ENCODE results near the gene PPTC7. TPM values are rescaled to one million over a fixed set of nuclear protein-coding genes. Genes with fewer than 3 reads are reported as not detected.
"Not testable (repeated sequence)": the region's sequence is repeated elsewhere in the genome, so short reads cannot be mapped to it uniquely, and the experiment has no call there.

The PPTC7 gene
- polyA plus RNA-seq, 3 donors: 21.2 to 23.2 (median 22.1) TPM

GRCh38 chr12:110537605-110538409 is 45.3 kb downstream of the PPTC7 start:
- no peak for DNase-seq (ENCODE audit: low read depth in 3 of 3, low spot score in 2 of 3)

- no peak for DNase-seq (ENCODE audit: low read depth in 3 of 3, low spot score in 2 of 3)
Measured at GRCh38 chr12:110536834-110537604, 46.1 kb downstream of the PPTC7 start.

GRCh38 chr12:110534811-110535210 is 48.3 kb downstream of the PPTC7 start:
- DNase-seq (ENCODE audit: low read depth in 3 of 3, low spot score in 2 of 3): no peak

- no peak for DNase-seq (ENCODE audit: low read depth in 3 of 3, low spot score in 2 of 3)
Measured at GRCh38 chr12:110533607-110534006, 49.5 kb downstream of the PPTC7 start.

DNA sequence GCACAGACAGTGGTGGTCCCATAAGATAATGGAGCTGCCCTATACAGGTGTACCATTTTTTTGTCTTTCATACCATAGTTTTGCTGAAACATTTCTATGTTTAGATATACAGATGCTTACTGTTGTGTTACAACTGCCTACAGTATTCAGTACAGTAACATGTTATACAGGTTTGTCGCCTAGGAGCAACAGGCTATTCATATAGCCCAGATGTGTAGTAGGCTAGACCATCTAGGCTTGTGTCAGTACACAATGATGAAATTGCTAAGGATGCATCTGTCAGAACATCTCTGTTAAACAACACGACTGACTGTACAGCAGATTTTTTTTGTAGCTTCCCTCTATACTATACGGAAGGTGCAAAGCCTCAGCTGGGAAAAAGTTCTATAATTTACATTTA is 50.5 kb downstream of the PPTC7 start:
- DNase-seq (ENCODE audit: low read depth in 3 of 3, low spot score in 2 of 3): no peak

DNA sequence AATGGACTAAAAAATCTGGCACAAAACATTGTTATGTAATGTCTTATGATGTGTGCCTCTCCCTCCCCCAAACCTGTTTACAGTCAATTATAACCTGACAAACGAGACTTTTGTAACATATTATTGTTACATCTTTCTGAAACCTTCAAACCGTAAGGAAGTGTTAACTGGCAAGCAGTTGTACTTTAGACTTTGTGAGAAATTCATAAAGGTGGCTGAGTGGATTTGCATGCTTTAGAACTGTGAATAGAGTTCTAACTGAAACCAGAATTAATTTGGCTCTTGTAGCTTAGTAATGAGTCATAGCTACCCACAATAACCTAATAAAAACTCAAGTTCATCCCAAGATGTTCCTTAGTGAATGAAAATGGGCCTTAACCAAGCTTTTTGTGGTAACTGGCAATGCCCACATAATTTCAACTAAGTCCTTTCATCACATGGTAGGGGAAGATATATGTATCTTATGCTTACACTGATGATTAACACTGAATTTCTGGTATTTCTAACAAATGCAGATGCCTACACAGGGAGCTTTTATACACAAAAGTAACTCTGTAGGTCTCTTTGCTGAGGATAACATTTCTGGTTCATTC is 51.3 kb downstream of the PPTC7 start:
- DNase-seq (ENCODE audit: low read depth in 3 of 3, low spot score in 2 of 3): no peak

GRCh38 chr12:110530511-110530910 is 52.6 kb downstream of the PPTC7 start:
- DNase-seq (ENCODE audit: low read depth in 3 of 3, low spot score in 2 of 3): no peak

GRCh38 chr12:110528277-110528839 is 54.8 kb downstream of the PPTC7 start:
- DNase-seq (ENCODE audit: low read depth in 3 of 3, low spot score in 2 of 3): no peak

DNA sequence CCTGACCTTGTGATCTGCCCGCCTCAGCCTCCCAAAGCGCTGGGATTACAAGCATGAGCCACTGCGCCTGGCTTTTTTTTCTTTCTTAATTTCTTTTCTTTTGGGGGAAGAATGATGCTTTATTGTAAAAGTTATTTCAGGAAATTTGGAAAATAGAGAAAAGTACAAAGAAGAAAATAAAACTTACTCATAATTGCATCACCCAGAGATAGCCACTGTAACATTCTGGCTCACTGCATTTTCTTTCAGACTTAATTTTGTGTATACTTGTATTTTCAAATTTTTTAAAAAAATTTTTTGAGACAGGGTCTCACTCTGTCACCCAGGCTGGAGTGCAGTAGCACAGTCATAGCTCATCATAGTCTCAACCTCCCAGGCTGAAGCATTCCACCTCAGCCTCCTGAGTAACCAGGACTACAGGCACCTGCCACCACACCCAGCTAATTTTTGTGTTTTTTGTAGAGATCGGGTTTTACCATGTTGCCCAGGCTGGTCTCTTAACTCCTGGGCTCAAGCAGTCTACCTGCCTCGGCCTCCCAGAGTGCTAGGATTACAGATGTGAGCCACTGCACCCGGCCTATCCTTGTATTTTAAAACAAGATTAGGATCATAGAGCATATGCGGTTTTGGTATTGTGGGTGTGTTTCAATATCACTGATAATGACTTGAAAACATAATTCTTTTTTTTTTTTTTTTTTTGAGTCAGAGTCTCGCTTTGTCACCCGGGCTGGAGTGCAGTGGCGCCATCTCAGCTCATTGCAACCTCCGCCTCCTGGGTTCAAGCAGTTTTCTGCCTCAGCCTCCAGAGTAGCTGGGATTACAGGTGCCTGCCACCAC is 62.0 kb downstream of the PPTC7 start:
- not testable (repeated sequence) for DNase-seq (ENCODE audit: low read depth in 3 of 3, low spot score in 2 of 3)

GRCh38 chr12:110518014-110518413 is 65.1 kb downstream of the PPTC7 start:
- DNase-seq (ENCODE audit: low read depth in 3 of 3, low spot score in 2 of 3): not testable (repeated sequence)

DNA sequence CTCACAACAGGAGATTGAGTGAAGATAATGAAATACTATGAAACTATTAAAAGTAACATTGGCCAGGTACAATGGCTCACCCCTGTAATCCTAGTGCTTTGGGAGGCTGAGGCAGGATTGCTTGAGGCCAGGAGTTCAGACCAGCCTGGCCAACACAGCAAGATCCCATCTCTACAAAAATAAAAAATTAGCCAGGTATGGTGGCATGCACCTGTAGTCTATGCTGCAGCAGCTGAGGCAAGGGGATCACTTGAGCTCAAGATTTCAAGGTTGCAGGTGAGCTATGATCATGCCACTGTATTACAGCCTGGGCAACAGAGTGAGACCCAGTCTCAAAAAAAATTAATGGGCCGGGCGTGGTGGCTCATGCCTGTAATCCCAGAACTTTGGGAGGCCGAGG is 66.1 kb downstream of the PPTC7 start:
- DNase-seq (ENCODE audit: low read depth in 3 of 3, low spot score in 2 of 3): no peak

DNA sequence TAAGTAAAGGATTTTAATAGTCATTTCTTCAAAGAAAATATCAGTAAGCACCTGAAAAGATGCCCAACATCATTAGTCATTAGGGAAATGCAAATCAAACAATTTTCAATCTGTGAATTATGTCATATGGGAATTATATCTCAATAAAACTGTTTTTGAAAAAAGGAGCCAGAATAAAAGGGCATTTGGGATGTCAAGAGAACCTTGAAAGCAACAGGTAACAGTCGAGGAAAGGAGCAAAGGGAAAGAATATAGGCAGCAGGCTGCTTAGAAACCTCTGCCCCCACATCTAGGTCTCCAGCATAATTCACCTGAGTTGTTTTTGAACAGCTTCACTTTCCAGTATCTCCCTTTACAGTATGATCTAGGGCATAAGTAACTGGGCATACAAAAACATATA is 68.8 kb downstream of the PPTC7 start:
- DNase-seq (ENCODE audit: low read depth in 3 of 3, low spot score in 2 of 3): no peak

DNA sequence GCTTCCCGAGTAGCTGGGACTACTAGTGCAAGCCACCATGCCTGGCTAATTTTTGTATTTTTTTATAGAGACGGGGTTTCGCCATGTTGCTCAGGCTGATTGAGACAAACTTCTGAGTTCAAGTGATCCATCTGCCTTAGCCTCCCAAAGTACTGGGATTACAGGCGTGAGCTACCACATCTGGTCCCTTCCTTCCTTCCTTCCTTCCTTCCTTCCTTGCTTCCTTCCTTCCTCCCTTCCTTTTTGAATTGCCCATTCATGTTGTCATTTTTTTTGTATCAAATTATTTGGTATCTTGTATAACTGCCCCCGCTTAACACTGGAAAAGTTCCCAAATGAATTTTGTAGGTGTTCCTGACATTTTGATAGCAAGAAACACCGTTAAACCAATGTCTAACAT is 69.3 kb downstream of the PPTC7 start:
- no peak for DNase-seq (ENCODE audit: low read depth in 3 of 3, low spot score in 2 of 3)

DNA sequence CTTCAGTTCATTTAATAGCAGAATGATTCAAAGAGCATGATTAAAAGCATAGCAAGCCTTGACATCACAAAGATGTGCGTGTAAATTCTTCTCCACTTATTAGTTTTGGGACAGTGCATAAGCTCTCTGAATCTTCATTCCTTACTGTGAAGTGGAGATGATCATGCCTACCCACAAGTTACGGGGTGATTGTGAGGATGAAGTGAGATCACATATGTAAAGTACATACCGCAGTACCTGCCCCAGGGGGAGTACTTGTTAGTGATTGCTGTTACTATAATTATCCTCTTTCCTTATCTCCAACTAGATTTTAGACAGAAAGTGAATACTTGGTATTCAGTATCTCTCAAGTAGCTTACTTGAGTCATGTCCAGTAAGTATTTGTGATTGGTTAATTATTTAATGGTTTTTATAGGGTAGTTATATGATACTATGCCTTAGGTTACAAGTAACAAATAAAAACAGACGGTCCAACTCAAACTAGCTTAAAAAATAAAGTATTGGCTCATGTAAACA is 75.0 kb downstream of the PPTC7 start:
- DNase-seq (ENCODE audit: low read depth in 3 of 3, low spot score in 2 of 3): no peak

- DNase-seq (ENCODE audit: low read depth in 3 of 3, low spot score in 2 of 3): no peak
Measured at GRCh38 chr12:110505332-110505731, 77.8 kb downstream of the PPTC7 start.

GRCh38 chr12:110503432-110503831 is 79.7 kb downstream of the PPTC7 start:
- DNase-seq (ENCODE audit: low read depth in 3 of 3, low spot score in 2 of 3): no peak

DNA sequence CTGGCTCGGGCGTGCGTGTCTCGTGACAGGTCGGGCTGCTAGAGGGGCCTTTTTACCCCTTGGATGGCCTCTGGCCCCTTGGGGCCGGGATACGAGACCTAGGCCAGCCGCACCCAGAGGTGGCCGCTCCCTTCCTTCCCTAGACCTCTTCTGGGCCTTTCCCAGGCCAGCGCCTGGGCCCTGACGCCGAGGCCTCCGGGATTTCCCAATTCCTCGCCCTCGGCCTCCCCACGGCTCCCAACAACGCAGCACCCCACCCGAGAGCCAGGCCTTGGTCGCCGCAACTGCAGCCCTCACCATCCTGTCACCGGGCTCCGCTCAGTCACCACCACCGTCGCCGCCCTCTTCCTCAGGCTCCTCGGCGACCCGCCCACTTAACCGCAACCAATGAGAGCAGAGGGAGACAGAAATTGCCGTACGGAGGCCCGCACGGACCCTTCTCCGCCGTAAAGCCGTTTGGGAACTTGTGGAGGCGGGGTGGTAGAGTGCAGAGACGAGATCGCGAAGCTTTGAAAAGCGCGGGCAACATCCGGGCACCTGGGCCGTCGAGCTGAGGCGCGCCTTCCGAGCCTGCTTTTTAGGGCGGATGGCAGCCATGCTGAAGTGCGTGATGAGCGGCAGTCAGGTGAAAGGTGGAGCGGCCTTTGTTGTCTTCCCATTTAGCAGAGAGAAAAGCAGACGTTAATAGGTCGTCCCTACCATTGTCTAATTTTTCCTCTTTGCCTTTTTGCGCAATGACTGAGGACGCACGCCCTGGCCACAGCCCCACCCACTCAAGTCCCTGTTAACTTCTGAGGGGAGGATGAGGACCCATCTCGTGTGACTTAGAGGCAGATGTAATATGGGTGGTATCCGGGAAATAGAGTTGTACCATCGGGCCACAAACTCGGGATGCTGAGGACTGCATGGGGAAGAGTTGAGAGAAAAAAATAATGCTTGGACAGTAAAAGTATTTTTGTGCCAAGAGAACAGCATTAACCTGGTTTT is 81.1 kb downstream of the PPTC7 start, which contains the start of the genes RAD9B and VPS29:
RAD9B (plus strand) TSS at position 580 of the 987 bp plus-strand sequence; CDS start at position 587, 7 bp downstream.
VPS29 (minus strand) TSS at position 360 of the 987 bp plus-strand sequence; CDS start at position 300, 60 bp downstream.
- peak; percentile 93 to 97 (median 93) for DNase-seq (ENCODE audit: low read depth in 3 of 3, low spot score in 2 of 3)

- peak in 2 of 3 donors; percentile 17 to 27 for DNase-seq (ENCODE audit: low read depth in 3 of 3, low spot score in 2 of 3)
Measured at GRCh38 chr12:110501399-110501751, 81.7 kb downstream of the PPTC7 start.
